Endothelial cell (in vitro differentiated cells): ENCODE data around the gene GPR157. TPM values are rescaled to one million over a fixed set of nuclear protein-coding genes. Genes with fewer than 3 reads are reported as not detected.

Source experiments
- DNase-seq: peaks from one replicate; pipeline ENCODE4 v3.0.0; 2021; ENCODE audit warnings: low spot score
- H3K27ac Mint-ChIP-seq: one replicate; pipeline ENCODE4 v1.8.0; 2021; ENCODE audit warnings: mixed read lengths, inconsistent platforms; ENCODE audit not compliant: unreplicated experiment
- H3K27me3 Mint-ChIP-seq: one replicate; pipeline ENCODE4 v1.8.0; 2021; ENCODE audit warnings: mild to moderate bottlenecking, moderate library complexity, mixed read lengths, inconsistent platforms; ENCODE audit not compliant: unreplicated experiment
- H3K36me3 Mint-ChIP-seq: one replicate; pipeline ENCODE4 v1.8.0; 2021; ENCODE audit warnings: mild to moderate bottlenecking, low read depth, mixed read lengths, inconsistent platforms; ENCODE audit not compliant: unreplicated experiment
- H3K4me1 Mint-ChIP-seq: one replicate; pipeline ENCODE4 v1.8.0; 2021; ENCODE audit warnings: mild to moderate bottlenecking, mixed read lengths, inconsistent platforms; ENCODE audit not compliant: unreplicated experiment
- H3K4me3 Mint-ChIP-seq: one replicate; pipeline ENCODE4 v1.8.0; 2021; ENCODE audit warnings: mild to moderate bottlenecking, mixed read lengths, inconsistent platforms; ENCODE audit not compliant: unreplicated experiment
- H3K9me3 Mint-ChIP-seq: one replicate; pipeline ENCODE4 v1.8.0; 2021; ENCODE audit warnings: mixed read lengths, inconsistent platforms; ENCODE audit not compliant: unreplicated experiment
- total RNA-seq: library from RNA; stranded (reverse); fragmentation: NEBNext Ultra II Directional; extraction: Animal tissue kit (Norgen Biotek cat#: 25700); gene quantifications from one replicate; pipeline ENCODE4 v1.2.1, GENCODE V29; 2021; ENCODE audit not compliant: unreplicated experiment
- TF ChIP-seq, protein P1 (sequence below): fragments of 200-600 bp; sonication (generic); IDR thresholded peaks from one replicate; pipeline ENCODE4 v1.5.0; 2021; ENCODE audit warnings: antibody characterized with exemption; ENCODE audit not compliant: unreplicated experiment

The GPR157 gene
- total RNA-seq, 1 donor from 2014 or later = 2.8 TPM

DNA sequence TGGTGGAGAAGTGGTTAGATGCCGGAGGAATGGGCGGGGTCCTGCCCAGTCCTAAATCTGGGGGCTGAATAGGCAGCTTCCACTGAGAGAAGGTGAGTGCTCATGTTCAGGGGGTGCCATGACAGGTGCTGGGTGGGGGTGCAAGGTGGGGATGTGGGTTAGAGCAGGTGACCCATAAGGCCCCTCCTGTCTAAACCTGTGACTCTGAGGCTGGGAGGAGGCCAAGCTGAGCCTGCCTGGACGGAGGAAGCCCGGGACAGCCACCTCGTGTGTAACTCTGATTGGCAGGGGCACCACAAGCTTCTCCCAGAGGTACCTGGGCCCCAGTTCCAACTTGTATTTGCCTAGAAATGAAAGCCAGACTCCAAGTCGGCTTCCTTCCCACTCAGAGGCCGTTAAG, 10.7 kb downstream of the GPR157 start:
- Mint-ChIP-seq H3K4me3 (no peak overlapping the region), H3K9me3 (no peaks in the 10 kb centered on the region), H3K27ac (no peak overlapping the region), H3K36me3 (no peaks in the 10 kb centered on the region), H3K27me3 (peaks cover 5% of the 10 kb centered on the region), H3K4me1 (no peaks in the 10 kb centered on the region)
- no peak for DNase-seq
- TF ChIP-seq, protein P1, sequence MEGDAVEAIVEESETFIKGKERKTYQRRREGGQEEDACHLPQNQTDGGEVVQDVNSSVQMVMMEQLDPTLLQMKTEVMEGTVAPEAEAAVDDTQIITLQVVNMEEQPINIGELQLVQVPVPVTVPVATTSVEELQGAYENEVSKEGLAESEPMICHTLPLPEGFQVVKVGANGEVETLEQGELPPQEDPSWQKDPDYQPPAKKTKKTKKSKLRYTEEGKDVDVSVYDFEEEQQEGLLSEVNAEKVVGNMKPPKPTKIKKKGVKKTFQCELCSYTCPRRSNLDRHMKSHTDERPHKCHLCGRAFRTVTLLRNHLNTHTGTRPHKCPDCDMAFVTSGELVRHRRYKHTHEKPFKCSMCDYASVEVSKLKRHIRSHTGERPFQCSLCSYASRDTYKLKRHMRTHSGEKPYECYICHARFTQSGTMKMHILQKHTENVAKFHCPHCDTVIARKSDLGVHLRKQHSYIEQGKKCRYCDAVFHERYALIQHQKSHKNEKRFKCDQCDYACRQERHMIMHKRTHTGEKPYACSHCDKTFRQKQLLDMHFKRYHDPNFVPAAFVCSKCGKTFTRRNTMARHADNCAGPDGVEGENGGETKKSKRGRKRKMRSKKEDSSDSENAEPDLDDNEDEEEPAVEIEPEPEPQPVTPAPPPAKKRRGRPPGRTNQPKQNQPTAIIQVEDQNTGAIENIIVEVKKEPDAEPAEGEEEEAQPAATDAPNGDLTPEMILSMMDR = no peak

DNA sequence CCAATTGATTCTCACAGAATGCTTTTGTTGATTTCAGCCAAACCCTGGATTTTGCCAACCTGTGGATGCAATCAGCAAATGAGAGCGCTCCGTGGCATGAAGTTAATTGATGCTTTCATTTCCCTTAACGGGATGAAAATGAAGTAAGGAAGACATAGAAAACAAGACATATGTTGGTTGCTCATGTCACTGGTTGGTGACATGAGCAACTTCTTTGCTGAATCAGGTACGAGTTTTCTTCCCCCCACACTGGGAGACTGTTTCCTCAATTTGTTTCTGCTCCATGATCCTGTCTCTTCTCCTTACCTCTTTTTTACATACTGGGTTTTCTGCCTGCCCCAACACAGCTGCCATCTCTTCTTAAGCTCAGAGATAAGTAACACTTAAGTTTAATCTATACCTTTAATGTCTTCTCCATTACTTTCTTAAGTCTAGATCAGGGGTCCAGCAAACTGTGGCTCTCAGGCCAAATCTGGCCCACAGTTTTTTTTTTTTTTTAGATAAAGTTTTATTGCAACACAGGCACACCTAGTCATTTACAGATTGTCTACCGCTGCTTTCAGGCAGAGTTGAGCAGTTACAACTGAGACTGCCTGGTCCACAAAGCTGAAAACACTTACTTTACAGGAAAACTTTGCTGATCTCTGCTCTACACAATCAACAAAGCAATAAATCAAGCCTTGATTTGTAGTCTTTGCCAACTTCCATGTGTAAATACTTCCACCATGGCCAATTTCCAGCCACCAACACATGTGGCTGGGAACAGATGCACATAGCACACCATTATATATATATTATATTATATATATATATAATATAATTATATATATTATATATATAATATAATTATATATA, 13.3 kb downstream of the GPR157 start:
- H3K4me1 Mint-ChIP-seq = no peaks in the 10 kb centered on the region
- TF ChIP-seq, protein P1 = no peak
- no peak for DNase-seq
- no peaks in the 10 kb centered on the region for H3K9me3 Mint-ChIP-seq
- H3K27ac Mint-ChIP-seq = no peak overlapping the region
- H3K27me3 Mint-ChIP-seq = peaks cover 5% of the 10 kb centered on the region
- no peaks in the 10 kb centered on the region for H3K36me3 Mint-ChIP-seq
- no peak overlapping the region for H3K4me3 Mint-ChIP-seq

DNA sequence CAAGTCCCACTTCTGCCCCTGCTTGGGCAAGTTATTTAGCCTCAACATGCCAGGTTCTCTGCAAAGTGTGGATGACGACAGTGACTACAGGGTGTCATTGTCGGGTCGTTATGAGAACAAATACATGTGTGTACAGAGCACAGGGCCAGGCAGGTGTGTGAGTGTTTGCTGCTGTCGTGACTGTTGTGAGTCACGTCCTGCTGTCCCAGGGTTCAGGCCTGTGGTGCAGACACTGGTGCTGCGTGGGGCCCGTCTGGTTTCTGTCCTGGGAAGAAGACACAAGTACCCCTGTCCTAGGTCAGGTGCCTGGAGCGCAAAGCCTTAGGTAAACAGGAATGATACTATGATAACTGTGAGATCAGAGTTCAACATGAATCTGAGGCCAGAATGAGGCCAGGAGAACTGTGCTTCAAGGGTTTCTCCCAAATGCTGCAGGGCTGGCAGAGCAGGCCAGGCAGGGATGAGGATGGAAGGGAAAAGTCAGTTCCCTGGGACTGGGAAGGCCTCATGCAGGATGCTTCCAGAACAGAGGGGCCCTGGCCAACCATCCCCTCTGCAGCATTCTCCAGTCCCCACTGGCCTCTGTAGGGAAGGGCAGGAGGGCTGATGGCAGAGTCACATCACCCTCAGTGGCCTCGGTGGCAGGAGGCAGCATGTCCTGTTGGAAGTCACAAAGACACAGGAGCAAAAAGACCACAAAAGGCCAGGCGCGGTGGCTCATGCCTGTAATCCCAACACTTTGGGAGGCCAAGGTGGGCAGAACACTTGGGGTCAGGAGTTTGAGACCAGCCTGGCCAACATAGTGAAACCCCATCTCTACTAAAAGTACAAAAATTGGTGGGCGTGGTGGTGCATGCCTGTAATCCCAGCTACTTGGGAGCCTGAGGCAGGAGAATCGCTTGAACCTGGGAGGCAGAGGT, 15.7 kb downstream of the GPR157 start:
- no peak for DNase-seq
- Mint-ChIP-seq H3K9me3 (no peaks in the 10 kb centered on the region), H3K4me1 (no peaks in the 10 kb centered on the region), H3K4me3 (no peak overlapping the region), H3K36me3 (no peaks in the 10 kb centered on the region), H3K27me3 (peaks cover 6% of the 10 kb centered on the region), H3K27ac (no peak overlapping the region)
- TF ChIP-seq, protein P1 = no peak

DNA sequence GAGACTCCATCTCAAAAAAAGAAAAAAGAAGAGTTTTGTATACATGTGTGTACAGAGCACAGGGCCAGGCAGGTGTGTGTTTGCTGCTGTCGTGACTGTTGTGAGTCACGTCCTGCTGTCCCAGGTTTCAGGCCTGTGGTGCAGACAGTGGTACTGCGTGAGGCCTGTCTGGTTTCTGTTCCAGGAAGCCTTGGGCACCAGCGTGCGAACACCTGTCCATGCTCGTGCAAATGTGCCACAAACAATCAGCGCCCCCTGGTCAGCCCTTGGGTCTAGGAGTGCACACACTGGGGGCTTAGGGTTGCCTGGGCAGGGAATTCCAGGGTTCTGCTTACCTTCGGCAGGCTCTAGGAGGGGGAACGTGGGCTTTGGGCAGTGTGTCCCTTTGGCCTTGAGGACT, 16.9 kb downstream of the GPR157 start:
- TF ChIP-seq, protein P1 = no peak
- DNase-seq = no peak
- no peaks in the 10 kb centered on the region for H3K36me3 Mint-ChIP-seq
- no peaks in the 10 kb centered on the region for H3K9me3 Mint-ChIP-seq
- peaks cover 8% of the 10 kb centered on the region for H3K27me3 Mint-ChIP-seq
- no peaks in the 10 kb centered on the region for H3K4me1 Mint-ChIP-seq
- no peak overlapping the region for H3K4me3 Mint-ChIP-seq
- no peak overlapping the region for H3K27ac Mint-ChIP-seq
